Upper lobe of right lung (tissue), 1 donor: ENCODE results near the gene TMED9. TPM values are rescaled to one million over a fixed set of nuclear protein-coding genes. Genes with fewer than 3 reads are reported as not detected.
A peak's percentile ranks its signal among the peaks of the same experiment; 100 is the strongest.

Experiments
- ATAC-seq: fragments of 200-7000 bp; cut with Tn5 transposase; one replicate; pipeline ENCODE4 v1.9.1; 2020; ENCODE audit warnings: mild to moderate bottlenecking, moderate library complexity
- DNase-seq: peaks from one replicate; pipeline ENCODE4 v3.0.0-alpha.2; 2020
- H3K27ac ChIP-seq: fragments of 200-600 bp; one replicate; pipeline ENCODE4 v1.8.0; 2022
- H3K27me3 ChIP-seq: fragments of 200-600 bp; one replicate; pipeline ENCODE4 v1.8.0; 2022; ENCODE audit warnings: mild to moderate bottlenecking
- H3K36me3 ChIP-seq: fragments of 200-600 bp; one replicate; pipeline ENCODE4 v1.8.0; 2022
- H3K4me1 ChIP-seq: fragments of 200-600 bp; one replicate; pipeline ENCODE4 v1.8.0; 2022
- H3K4me3 ChIP-seq: fragments of 200-600 bp; one replicate; pipeline ENCODE4 v1.8.0; 2022; ENCODE audit warnings: mild to moderate bottlenecking
- H3K9me3 ChIP-seq: fragments of 200-600 bp; one replicate; pipeline ENCODE4 v1.8.0; 2022
- CTCF ChIP-seq: fragments of 200-600 bp; IDR thresholded peaks from one replicate; pipeline ENCODE4 v1.8.0; 2022; ENCODE audit warnings: antibody characterized with exemption
- intact Hi-C: fragments of 100-400 bp; cut with DNase I; formaldehyde crosslinking; loops from one replicate; pipeline ENCODE4 v1.11.0; 2022
- total RNA-seq: library from RNA; stranded (reverse); fragmentation: NEBNext Ultra II Directional; extraction: Animal tissue kit (Norgen Biotek cat#: 25700); gene quantifications from one replicate; pipeline ENCODE4 v1.2.1, GENCODE V29; 2021
- donor health status: DM: no; HTN: yes; CAD: no; lungs with severe emphysema.

TMED9 gene
- total RNA-seq, 1 donor from 2014 or later = 133 TPM

- peaks cover 30% of the 10 kb centered on the region for H3K4me1 ChIP-seq
- H3K36me3 ChIP-seq = peaks cover 21% of the 10 kb centered on the region
- no peak overlapping the region for H3K4me3 ChIP-seq
- no peaks in the 10 kb centered on the region for H3K9me3 ChIP-seq
- H3K27me3 ChIP-seq = no peaks in the 10 kb centered on the region
- no peak for ATAC-seq
- TF ChIP-seq CTCF = no peak
- no peak for DNase-seq
- H3K27ac ChIP-seq = no peak overlapping the region
- intact Hi-C loops = no loop called here
These were observed 44.3 kb upstream of the TMED9 start for GRCh38 chr5:177547736-177548135.

GRCh38 chr5:177548495-177548894, 43.5 kb upstream of the TMED9 start:
- H3K27ac ChIP-seq = no peak overlapping the region
- no peak for TF ChIP-seq CTCF

GRCh38 chr5:177550122-177550521, 41.9 kb upstream of the TMED9 start:
- intact Hi-C loops = no loop called here
- DNase-seq = no peak
- H3K27me3 ChIP-seq = no peaks in the 10 kb centered on the region
- TF ChIP-seq CTCF = no peak
- H3K36me3 ChIP-seq = peaks cover 21% of the 10 kb centered on the region
- ATAC-seq = no peak
- peaks cover 31% of the 10 kb centered on the region for H3K4me1 ChIP-seq
- H3K9me3 ChIP-seq = no peaks in the 10 kb centered on the region
- no peak overlapping the region for H3K27ac ChIP-seq
- H3K4me3 ChIP-seq = no peak overlapping the region

More at GRCh38 chr5:177548495-177548894, 43.5 kb upstream of the TMED9 start:
- peaks cover 21% of the 10 kb centered on the region for H3K36me3 ChIP-seq
- H3K9me3 ChIP-seq = no peaks in the 10 kb centered on the region
- no peaks in the 10 kb centered on the region for H3K27me3 ChIP-seq
- ATAC-seq (no peak), DNase-seq (no peak)
- intact Hi-C loops = no loop called here
- H3K4me3 ChIP-seq = no peak overlapping the region
- H3K4me1 ChIP-seq = peaks cover 38% of the 10 kb centered on the region

GRCh38 chr5:177552839-177553455, 39.1 kb upstream of the TMED9 start:
- H3K27ac ChIP-seq = peak overlapping the region; percentile 73
- H3K9me3 ChIP-seq = no peaks in the 10 kb centered on the region
- intact Hi-C loops = no loop called here
- peak overlapping the region; percentile 95 for H3K4me3 ChIP-seq
- peaks cover 13% of the 10 kb centered on the region for H3K4me1 ChIP-seq
- peaks cover 21% of the 10 kb centered on the region for H3K36me3 ChIP-seq
- DNase-seq (no peak), ATAC-seq (no peak)
- no peak for TF ChIP-seq CTCF
- H3K27me3 ChIP-seq = no peaks in the 10 kb centered on the region

GRCh38 chr5:177553671-177554429, 38.2 kb upstream of the TMED9 start:
- no peak for TF ChIP-seq CTCF

More at GRCh38 chr5:177553671-177554429, 38.2 kb upstream of the TMED9 start:
- peak overlapping the region; percentile 73 for H3K27ac ChIP-seq
- intact Hi-C loops = no loop called here
- H3K27me3 ChIP-seq = no peaks in the 10 kb centered on the region
- H3K9me3 ChIP-seq = no peaks in the 10 kb centered on the region
- peak; percentile 60 for ATAC-seq
- peaks cover 21% of the 10 kb centered on the region for H3K36me3 ChIP-seq
- peak; percentile 83 for DNase-seq
- H3K4me3 ChIP-seq = peak overlapping the region; percentile 95
- peaks cover 12% of the 10 kb centered on the region for H3K4me1 ChIP-seq
